ENCODE data around the gene POLR2M. TPM values are rescaled to one million over a fixed set of nuclear protein-coding genes. Genes with fewer than 3 reads are reported as not detected.

POLR2M gene
- total RNA-seq: 10 to 100 TPM; 60.8 to 86.1 TPM
- total RNA-seq: 20.9 to 24.8 reads per million in 2 donors

DNA sequence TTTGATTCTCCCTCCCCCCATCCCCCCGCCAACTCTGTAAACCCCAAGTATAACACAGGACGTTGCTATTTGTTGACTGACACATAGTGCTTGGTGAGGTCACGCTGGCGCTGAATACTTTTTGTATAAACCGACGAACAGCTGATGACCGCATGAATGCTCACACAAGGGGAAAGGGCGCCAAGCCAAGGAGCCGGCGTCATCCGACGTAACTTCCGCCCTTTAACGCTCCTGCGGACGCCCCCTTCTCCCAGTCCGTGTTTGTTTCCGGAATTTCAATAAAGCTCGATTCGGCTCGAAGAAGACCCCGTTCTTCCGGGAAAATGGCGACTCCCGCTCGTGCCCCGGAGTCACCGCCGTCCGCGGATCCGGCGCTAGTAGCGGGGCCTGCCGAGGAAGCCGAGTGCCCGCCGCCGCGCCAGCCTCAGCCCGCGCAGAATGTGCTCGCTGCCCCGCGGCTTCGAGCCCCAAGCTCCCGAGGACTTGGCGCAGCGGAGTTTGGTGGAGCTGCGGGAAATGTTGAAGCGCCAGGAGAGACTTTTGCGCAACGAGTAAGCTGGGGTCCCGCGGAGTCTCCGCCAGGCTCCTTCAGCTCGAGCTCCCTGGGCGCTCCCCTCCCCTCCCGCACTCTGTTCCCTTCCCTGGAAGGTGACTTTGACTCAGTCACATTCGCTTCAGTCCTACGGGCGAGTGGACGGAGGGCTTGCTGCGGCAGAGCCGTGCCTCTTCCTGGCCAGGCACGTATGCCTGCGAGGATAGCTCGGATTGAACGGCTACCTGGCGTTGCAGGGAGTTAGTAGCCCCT is at the start of gene POLR2M:
TSS of gene POLR2M (plus strand) at position 310 of the 805 bp plus-strand sequence. CDS start at position 439, 129 bp downstream.
- H3K4me3 Mint-ChIP-seq: peak within 1 kb of the TSS; percentile 93
- H3K27ac Mint-ChIP-seq: peak within 1 kb of the TSS; percentile 95
- ATAC-seq (peak; percentile 90), DNase-seq (peak; percentile 70 to 81 (median 80))
- H3K36me3 Mint-ChIP-seq (ENCODE audit: low read depth): peaks cover 7% of the 10 kb centered on the region
- H3K27me3 Mint-ChIP-seq: no peaks in the 10 kb centered on the region
- H3K4me1 Mint-ChIP-seq: peaks cover 49% of the 10 kb centered on the region
- H3K9me3 ChIP-seq (ENCODE audit: control insufficient read depth, low read length, poor library complexity, severe bottlenecking): no peaks in the 10 kb centered on the region

- H3K36me3 Mint-ChIP-seq (ENCODE audit: low read depth): no peaks in the 10 kb centered on the region
- DNase-seq (no peak), ATAC-seq (no peak)
- H3K4me1 Mint-ChIP-seq: no peaks in the 10 kb centered on the region
- H3K9me3 ChIP-seq (ENCODE audit: control insufficient read depth, low read length, poor library complexity, severe bottlenecking): no peaks in the 10 kb centered on the region
- no peak overlapping the region for H3K4me3 Mint-ChIP-seq
- no peak overlapping the region for H3K27ac Mint-ChIP-seq
- H3K27me3 Mint-ChIP-seq: peaks cover 36% of the 10 kb centered on the region
Measured at GRCh38 chr15:57657619-57658018, 48.9 kb upstream of the POLR2M start.

DNA sequence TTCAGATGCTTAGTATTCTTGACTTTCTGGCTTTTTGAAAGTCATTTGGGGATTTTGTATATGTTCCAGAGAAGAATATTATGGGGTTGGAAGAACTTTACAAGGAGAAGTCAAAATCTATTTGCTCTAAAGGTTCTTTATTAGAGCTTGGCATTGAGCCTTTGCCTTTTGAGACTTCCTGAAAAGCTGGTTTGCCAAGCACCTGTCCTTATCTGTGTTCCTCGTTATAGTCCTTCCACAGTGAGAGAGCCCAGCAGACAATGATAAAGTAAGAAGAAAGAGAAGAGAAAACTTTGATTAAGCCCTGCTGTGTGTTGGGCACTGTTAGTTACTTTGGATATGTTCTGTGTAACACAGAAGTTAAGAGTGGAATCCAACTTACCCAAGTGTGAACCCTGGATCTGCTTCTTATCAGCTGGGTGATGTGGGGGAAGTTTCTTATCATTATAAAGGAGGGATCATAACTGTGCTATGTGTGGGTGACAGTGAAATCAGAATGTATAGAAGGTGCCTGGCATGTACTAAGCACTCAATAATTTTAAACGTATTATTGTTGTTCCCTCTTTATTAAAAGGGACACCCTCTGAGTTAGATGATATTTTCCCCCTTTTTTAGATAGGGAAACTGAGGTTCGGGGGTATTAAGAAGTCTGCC is 44.3 kb upstream of the POLR2M start:
- Mint-ChIP-seq H3K4me3 (no peak overlapping the region), H3K27me3 (peaks cover 44% of the 10 kb centered on the region), H3K4me1 (no peaks in the 10 kb centered on the region), H3K27ac (no peak overlapping the region), H3K36me3 (ENCODE audit: low read depth) (no peaks in the 10 kb centered on the region)
- no peak for DNase-seq
- ATAC-seq: no peak
- H3K9me3 ChIP-seq (ENCODE audit: control insufficient read depth, low read length, poor library complexity, severe bottlenecking): no peaks in the 10 kb centered on the region

GRCh38 chr15:57662802-57663201 is 43.7 kb upstream of the POLR2M start:
- Mint-ChIP-seq H3K27me3 (peaks cover 44% of the 10 kb centered on the region), H3K27ac (no peak overlapping the region), H3K4me3 (no peak overlapping the region), H3K4me1 (no peaks in the 10 kb centered on the region), H3K36me3 (ENCODE audit: low read depth) (no peaks in the 10 kb centered on the region)
- DNase-seq: no peak
- no peak for ATAC-seq
- H3K9me3 ChIP-seq (ENCODE audit: control insufficient read depth, low read length, poor library complexity, severe bottlenecking): no peaks in the 10 kb centered on the region

DNA sequence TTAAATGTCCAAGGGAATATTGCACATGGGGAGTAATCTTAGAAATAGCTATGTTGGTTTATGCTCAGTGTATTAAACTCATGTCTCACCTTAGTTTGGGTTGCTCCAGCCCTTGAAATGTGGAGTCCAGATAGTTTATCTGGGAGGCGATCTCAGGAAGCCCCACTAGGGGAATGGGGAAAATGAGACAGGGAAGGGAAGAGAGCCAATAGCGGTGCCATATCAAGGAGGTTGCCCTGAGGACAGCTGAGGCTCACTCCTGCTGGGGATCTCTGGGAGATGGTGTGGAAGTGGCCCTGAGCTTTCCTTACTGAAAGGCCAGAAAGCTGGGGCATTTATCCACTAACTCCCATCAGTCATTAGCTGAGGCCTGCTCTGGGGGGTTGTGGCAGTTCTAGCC is 43.3 kb upstream of the POLR2M start:
- ATAC-seq (no peak), DNase-seq (no peak)
- Mint-ChIP-seq H3K4me1 (no peaks in the 10 kb centered on the region), H3K36me3 (ENCODE audit: low read depth) (no peaks in the 10 kb centered on the region), H3K27me3 (peaks cover 40% of the 10 kb centered on the region), H3K4me3 (no peak overlapping the region), H3K27ac (no peak overlapping the region)
- H3K9me3 ChIP-seq (ENCODE audit: control insufficient read depth, low read length, poor library complexity, severe bottlenecking): no peaks in the 10 kb centered on the region

- no peak for DNase-seq
- no peaks in the 10 kb centered on the region for H3K9me3 ChIP-seq (ENCODE audit: control insufficient read depth, low read length, poor library complexity, severe bottlenecking)
- Mint-ChIP-seq H3K27ac (no peak overlapping the region), H3K36me3 (ENCODE audit: low read depth) (peaks cover 2% of the 10 kb centered on the region), H3K27me3 (peaks cover 29% of the 10 kb centered on the region), H3K4me3 (no peak overlapping the region), H3K4me1 (no peaks in the 10 kb centered on the region)
- ATAC-seq: no peak
Measured at GRCh38 chr15:57665194-57665593, 41.3 kb upstream of the POLR2M start.

DNA sequence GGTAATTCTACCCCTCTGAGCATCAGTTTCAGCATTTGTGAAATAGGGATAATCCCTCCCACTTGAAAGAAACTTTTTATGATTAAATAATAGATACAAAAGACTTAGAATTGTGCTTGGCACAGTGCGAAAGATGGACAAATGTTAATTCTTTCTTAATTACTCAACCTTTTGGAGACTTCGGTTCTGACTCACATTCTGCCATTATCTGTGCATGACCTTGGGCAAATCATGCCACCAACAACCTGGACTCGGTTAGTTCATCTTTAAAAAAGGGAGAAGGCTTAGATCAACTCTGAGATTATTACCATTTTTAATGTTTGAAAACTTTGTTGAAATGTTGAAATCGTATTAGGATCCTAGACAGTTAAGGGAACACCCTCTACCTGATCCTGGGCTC is 40.6 kb upstream of the POLR2M start:
- Mint-ChIP-seq H3K36me3 (ENCODE audit: low read depth) (peaks cover 2% of the 10 kb centered on the region), H3K27ac (no peak overlapping the region), H3K4me3 (no peak overlapping the region), H3K4me1 (no peaks in the 10 kb centered on the region), H3K27me3 (peaks cover 25% of the 10 kb centered on the region)
- DNase-seq (no peak), ATAC-seq (no peak)
- H3K9me3 ChIP-seq (ENCODE audit: control insufficient read depth, low read length, poor library complexity, severe bottlenecking): no peaks in the 10 kb centered on the region

- Mint-ChIP-seq H3K27me3 (peaks cover 21% of the 10 kb centered on the region), H3K4me1 (no peaks in the 10 kb centered on the region), H3K27ac (no peak overlapping the region), H3K4me3 (no peak overlapping the region), H3K36me3 (ENCODE audit: low read depth) (peaks cover 4% of the 10 kb centered on the region)
- no peaks in the 10 kb centered on the region for H3K9me3 ChIP-seq (ENCODE audit: control insufficient read depth, low read length, poor library complexity, severe bottlenecking)
- no peak for ATAC-seq
- no peak for DNase-seq
Measured at GRCh38 chr15:57667171-57667849, 39.2 kb upstream of the POLR2M start.

- DNase-seq (no peak), ATAC-seq (no peak)
- Mint-ChIP-seq H3K4me1 (no peaks in the 10 kb centered on the region), H3K27me3 (peaks cover 22% of the 10 kb centered on the region), H3K27ac (no peak overlapping the region), H3K36me3 (ENCODE audit: low read depth) (peaks cover 5% of the 10 kb centered on the region), H3K4me3 (no peak overlapping the region)
- H3K9me3 ChIP-seq (ENCODE audit: control insufficient read depth, low read length, poor library complexity, severe bottlenecking): no peaks in the 10 kb centered on the region
Measured at GRCh38 chr15:57668016-57668415, 38.5 kb upstream of the POLR2M start.

DNA sequence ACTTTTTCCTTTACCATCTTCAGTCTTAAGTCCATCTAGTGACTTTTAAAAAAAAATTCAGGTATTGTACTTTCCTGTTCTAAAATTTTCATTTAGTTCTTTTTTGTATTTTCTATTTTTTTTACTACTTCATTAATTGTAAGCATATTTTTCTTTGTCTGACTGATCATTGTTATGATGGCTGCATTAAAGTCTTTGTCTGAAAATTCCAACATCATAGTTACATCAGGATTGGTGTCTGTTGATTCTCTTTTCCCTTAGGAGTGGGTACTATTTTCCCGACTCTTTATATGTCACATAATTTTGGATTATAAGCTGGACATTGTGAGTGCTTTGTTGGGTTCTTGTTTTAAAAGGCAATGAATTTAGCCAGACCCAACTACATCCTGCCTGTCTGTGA is 34.9 kb upstream of the POLR2M start:
- Mint-ChIP-seq H3K4me1 (no peaks in the 10 kb centered on the region), H3K36me3 (ENCODE audit: low read depth) (peaks cover 7% of the 10 kb centered on the region), H3K27me3 (peaks cover 39% of the 10 kb centered on the region), H3K27ac (no peak overlapping the region), H3K4me3 (no peak overlapping the region)
- no peak for ATAC-seq
- no peak for DNase-seq
- H3K9me3 ChIP-seq (ENCODE audit: control insufficient read depth, low read length, poor library complexity, severe bottlenecking): no peaks in the 10 kb centered on the region

- Mint-ChIP-seq H3K4me1 (peaks cover 3% of the 10 kb centered on the region), H3K36me3 (ENCODE audit: low read depth) (peaks cover 8% of the 10 kb centered on the region), H3K27me3 (peaks cover 52% of the 10 kb centered on the region), H3K4me3 (no peak overlapping the region), H3K27ac (no peak overlapping the region)
- ATAC-seq (no peak), DNase-seq (no peak)
- no peaks in the 10 kb centered on the region for H3K9me3 ChIP-seq (ENCODE audit: control insufficient read depth, low read length, poor library complexity, severe bottlenecking)
Measured at GRCh38 chr15:57675481-57676181, 30.9 kb upstream of the POLR2M start.

GRCh38 chr15:57676585-57676984 is 29.9 kb upstream of the POLR2M start:
- ATAC-seq (no peak), DNase-seq (no peak)
- H3K36me3 Mint-ChIP-seq (ENCODE audit: low read depth): peaks cover 8% of the 10 kb centered on the region
- no peaks in the 10 kb centered on the region for H3K9me3 ChIP-seq (ENCODE audit: control insufficient read depth, low read length, poor library complexity, severe bottlenecking)
- no peak overlapping the region for H3K27ac Mint-ChIP-seq
- no peak overlapping the region for H3K4me3 Mint-ChIP-seq
- H3K4me1 Mint-ChIP-seq: peaks cover 3% of the 10 kb centered on the region
- H3K27me3 Mint-ChIP-seq: peaks cover 59% of the 10 kb centered on the region

DNA sequence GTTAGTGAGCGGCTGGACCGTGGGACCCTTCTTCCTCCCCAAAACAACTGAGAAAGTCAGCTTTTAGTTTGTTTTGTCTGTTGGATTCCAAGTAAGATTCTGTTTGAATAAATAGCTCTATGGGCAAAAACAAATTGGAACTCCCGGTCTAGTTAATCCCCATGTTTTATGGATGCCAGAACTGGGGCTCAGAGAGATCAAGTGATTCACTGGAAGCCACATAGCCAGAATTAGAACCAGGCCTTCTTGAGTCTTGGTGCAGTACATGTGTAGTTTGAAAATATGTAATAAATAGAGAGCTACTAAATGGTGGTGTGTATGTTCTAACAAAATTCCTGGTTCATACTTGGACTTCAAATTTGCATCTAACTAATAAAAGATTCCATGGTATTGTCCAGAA is 29.3 kb upstream of the POLR2M start:
- peaks cover 55% of the 10 kb centered on the region for H3K27me3 Mint-ChIP-seq
- H3K4me1 Mint-ChIP-seq: peaks cover 3% of the 10 kb centered on the region
- H3K27ac Mint-ChIP-seq: no peak overlapping the region
- H3K4me3 Mint-ChIP-seq: no peak overlapping the region
- no peaks in the 10 kb centered on the region for H3K9me3 ChIP-seq (ENCODE audit: control insufficient read depth, low read length, poor library complexity, severe bottlenecking)
- ATAC-seq: no peak
- H3K36me3 Mint-ChIP-seq (ENCODE audit: low read depth): peaks cover 6% of the 10 kb centered on the region
- no peak for DNase-seq

Measured in T-helper 17 cell (primary cell).